GOT3 (cell line): ENCODE data around the gene SPPL2B.

ENCODE experiments used
- DNase-seq: peaks from one replicate; lab custom pipeline; 2025; ENCODE audit warnings: mixed read lengths; lab: John Stamatoyannopoulos, UW

Gene SPPL2B

GRCh38 chr19:2355168-2356035 is 26.9 kb downstream of the SPPL2B start:
- no peak for DNase-seq

DNA sequence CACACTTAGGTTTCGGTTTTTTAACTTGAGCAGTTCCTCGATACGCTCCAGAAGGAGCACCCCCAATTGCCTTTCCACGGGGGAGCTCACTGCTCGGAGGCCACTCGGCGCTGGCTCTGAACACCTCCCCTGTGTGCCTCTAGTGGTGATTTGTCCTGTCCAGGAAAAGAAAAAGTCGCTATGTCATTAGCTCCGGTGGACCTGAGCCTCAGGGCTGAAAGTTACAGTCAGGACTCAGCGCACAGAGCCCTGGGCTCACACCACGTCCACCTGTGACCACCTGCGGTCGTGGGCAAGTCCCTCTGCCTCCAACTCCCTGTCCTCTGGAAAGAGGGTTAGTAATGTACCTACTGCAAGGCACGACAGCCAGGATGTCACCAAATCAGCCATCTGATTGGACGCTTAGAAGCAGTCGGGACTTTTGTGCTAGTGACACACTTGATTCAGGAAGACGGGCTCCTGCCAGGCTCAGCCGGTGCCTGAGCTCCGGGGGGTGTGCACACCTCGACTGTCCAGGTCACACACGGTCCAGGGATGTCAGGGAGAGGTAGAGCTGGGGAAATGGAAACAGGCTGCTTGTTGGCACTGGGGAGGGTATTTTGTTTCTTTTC is 27.7 kb downstream of the SPPL2B start:
- no peak for DNase-seq

DNA sequence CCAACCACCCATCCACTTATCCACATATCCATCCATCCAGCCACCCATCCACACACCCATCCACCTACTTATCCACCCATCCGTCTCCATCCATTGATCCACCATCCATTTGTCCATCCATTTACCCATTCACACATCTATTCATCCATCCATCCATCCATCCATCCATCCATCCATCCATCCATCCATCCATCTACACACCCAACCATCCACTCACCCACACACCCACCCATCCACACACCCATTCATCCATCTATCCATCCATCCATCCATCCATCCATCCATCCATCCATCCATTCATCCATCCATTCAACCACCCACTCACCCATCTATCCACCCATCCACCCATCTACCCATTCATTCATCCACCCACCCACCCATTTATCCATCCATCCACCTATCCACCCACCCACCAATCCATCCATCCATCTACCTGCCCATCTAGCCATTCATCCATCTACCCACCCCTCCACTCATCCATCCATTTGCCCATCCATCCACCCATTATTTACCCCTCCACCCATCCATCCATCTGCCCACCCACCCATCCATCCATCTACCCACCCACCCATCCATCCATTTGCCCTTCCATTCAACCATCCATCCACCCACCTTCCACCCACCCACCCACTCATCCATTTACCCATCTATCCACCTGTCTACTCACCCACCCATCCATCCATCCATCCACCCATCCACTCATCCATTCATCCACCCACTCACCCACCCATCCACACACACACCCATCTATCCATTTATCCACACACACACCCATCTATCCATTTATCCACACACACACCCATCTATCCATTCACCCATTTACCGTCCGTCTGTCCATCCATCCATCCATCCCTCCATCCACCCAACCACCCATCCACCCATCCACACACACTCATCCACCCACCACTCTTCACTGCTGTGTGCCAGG is 29.1 kb downstream of the SPPL2B start:
- no peak for DNase-seq

- DNase-seq, result no peak
Observed at GRCh38 chr19:2358548-2359173, 30.2 kb downstream of the SPPL2B start.

- DNase-seq, result no peak
Observed at GRCh38 chr19:2359992-2360685, 31.7 kb downstream of the SPPL2B start, which contains the start of gene TMPRSS9. Gene TMPRSS9, plus strand, starts transcription at chr19:2360265. Its CDS starts 29,521 bp downstream, at chr19:2389786.

DNA sequence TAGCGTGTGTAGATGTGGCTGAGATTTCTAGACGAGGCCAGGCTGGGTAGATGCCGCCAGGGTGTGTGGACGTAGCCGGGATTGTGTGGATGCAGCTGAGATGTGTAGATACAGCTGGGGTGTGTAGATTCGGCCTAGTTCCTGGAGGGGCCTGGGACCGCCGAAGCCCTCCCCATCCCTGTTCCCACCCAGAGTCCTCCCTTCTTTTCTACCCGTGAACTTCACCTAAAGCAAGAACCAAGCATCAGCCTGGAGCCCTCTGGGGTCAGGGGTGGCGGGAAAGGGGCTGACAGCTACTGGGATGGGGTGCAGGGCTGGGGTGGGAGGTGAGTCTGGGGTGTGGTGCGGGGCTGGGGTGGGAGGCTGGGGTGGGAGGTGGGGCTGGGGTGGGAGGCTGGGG is 32.3 kb downstream of the SPPL2B start:
- DNase-seq, result no peak

DNA sequence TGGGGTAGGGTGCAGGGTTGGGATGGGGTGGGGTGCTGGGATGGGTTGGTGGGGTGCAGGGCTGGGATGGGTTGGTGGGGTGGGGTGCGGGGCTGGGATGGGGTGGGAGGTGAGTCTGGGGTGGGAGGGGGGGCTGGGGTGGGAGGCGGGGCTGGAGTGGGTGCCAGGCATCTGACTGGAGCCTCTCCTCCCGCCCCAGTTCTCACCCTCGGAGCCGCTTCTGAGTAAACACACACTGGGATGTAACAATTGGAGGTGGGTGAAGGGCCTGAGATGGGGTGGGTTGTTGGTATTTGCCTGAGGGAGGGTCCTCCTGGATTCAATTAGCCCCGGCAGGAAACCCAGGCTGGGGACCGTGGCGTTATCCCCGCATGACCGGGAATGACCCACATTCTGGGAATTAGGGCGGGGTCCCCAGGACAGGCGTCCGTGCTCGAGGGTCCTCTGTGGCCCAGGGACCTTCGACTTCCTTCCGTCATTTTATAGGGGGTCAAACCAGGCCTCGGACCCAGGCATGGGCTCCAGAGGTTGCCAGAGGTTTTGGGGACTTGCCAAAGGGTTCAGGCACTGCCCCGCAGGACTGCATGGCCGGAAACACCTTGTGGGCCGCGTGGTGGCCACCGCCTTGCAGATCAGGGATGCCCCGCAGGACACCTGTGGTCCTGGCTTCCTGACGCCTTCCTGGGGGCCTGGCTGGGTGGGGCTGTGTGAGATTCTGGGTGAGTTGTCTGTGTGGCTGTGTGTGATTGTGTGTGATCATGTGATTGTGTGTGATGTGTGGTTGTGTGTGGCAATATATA is 33.0 kb downstream of the SPPL2B start:
- no peak for DNase-seq

- no peak for DNase-seq
Observed at GRCh38 chr19:2362046-2362969, 33.8 kb downstream of the SPPL2B start.

DNA sequence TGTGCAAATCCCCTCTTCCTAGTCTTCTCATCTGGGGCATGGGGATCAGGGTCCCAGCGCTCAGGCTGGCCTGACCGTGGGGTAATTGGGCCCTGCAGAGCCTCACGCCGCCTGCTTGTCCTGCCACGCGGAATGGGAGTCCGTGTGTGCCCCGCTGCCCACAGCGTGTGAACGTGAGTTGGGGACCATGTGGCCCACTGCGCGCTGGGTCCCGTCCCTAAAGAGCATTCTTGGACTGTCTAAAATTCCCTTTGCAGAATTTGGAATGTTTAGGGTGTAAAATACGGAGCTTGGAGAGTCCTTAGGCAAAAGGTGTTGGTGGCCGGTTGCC is 34.5 kb downstream of the SPPL2B start:
- DNase-seq, result no peak

GRCh38 chr19:2363419-2363818 is 34.9 kb downstream of the SPPL2B start:
- DNase-seq, result no peak

GRCh38 chr19:2365201-2365970 is 36.9 kb downstream of the SPPL2B start:
- no peak for DNase-seq

DNA sequence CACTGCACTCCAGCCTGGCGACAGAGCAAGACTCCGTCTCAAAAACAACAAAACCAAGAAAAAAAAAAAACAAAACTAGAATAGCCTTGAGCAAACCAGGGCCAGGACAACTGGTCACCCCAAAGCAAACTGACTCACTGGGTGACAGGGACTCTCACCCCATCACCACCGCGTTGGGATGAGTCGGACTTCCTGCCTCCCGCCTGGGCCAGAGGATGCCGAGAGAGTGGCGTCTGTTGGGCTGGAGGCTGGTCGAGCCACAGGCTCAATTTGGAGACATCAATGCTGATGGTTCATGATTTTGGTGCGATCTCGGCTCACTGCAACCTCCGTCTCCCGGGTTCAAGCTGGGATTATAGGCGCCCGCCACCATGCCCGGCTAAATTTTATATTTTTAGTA is 43.2 kb downstream of the SPPL2B start:
- no peak for DNase-seq

DNA sequence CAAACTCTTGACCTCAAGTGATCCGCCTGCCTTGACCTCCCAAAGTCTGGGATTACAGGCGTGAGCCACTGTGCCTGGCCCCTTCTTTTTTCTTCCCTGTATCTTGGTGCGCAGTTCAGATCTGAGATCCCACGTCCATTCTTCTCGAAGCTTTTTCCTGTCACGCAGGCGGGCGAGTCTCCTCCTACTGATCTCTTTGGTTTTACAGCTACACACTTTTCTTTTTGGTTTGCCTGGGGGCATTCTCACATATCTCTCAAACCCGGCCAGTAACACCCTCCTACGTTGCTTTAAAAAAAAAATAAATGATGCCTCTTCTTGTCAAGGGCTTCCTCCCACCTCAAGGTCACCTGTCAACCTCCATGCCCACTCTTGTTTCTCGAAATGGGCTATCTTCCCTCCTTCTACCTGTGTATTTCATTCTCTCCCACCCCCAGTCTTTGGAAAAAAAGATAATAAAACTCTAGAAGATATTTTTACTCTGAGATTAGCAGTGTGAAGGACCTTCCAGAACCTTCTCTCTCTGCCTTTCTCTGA is 43.7 kb downstream of the SPPL2B start:
- DNase-seq, result no peak

GRCh38 chr19:2374808-2375207 is 46.3 kb downstream of the SPPL2B start:
- DNase-seq, result no peak

GRCh38 chr19:2375353-2376121 is 47.1 kb downstream of the SPPL2B start:
- DNase-seq, result no peak

DNA sequence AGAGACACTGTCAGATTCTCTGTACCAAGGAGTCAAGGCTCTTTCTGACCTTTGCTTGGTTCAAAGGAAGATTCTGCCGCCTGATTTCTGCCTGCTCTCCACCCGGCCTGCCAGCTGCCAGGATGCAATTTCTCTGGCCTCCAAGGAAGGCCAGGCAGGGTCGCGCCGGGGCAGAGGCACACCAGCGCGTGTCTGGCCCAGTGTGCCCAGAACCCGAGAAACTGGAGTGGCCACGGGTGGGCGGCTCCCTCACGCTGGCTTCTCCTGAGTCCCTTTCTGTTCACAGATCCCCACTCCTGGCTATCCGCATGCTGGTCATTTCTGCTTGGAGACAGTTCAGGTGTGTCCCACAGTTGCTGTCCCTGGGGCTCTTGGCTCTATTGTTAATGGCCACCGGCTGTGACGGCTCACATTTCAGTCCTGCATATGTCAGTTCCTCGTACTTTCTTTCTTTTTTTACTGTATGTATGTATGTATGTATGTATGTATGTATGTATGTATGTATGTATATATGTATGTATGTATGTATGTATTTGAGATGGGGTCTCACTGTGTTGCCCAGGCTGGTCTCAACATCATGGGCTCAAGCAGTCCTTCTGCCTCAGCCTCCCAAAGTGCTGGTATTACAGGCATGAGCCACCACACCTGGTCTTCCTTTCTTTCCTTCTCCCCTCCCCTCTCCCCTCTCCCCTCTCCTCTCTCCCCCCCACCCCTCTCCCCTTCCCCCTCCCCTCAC is 48.5 kb downstream of the SPPL2B start:
- DNase-seq, result no peak

DNA sequence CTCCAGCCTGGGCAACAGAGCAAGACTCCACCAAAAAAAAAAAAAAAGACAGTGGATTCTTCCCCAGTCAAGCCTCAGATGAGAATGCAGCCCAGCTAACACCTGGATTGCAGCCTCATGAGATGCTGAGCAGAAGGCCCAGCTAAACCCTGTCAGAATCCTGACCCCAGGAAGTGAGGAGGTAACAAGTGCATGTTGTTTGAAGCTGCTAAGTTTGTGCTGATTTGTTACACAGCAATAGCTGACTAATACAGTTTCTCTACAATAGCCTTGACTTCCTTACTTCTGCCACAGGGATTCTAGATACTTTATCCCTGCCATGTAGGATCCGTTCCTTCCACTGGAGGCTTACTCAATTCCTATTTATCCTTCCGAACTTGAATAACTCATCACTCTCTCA is 52.1 kb downstream of the SPPL2B start:
- no peak for DNase-seq
